HG02885 (cell line): Measurements from ENCODE around the gene ARSH.
"Not testable (repeated sequence)": the region's sequence is repeated elsewhere in the genome, so short reads cannot be mapped to it uniquely, and the experiment has no call there.

Source experiments
- ATAC-seq: cut with Tn5 transposase; IDR thresholded peaks from one replicate; pipeline ENCODE4 v1.9.1; 2021; ENCODE audit warnings: mild to moderate bottlenecking; ENCODE audit not compliant: unreplicated experiment, poor library complexity

The ARSH gene

DNA sequence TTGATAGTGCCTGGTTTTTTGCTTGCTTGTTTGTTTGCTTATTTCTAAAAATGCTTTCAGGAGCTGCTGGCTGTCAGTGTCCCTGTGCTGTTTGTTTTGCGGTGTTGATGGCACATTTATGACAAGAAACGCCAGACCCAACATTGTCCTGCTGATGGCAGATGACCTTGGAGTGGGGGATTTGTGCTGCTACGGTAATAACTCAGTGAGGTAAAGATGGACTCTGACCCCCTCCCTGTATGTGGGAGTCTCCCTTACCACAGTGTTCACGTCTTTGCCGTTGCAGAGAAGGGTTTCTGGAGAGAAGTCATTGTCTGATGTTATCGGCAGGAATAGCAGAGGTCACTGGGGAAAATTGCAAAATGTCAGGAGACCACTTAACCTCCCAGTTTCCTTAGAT is at the start of gene ARSH:
Gene ARSH, plus strand, starts transcription at position 52 of the 400 bp plus-strand sequence. Its CDS starts 67 bp downstream, at position 119.
- no peak for ATAC-seq

DNA sequence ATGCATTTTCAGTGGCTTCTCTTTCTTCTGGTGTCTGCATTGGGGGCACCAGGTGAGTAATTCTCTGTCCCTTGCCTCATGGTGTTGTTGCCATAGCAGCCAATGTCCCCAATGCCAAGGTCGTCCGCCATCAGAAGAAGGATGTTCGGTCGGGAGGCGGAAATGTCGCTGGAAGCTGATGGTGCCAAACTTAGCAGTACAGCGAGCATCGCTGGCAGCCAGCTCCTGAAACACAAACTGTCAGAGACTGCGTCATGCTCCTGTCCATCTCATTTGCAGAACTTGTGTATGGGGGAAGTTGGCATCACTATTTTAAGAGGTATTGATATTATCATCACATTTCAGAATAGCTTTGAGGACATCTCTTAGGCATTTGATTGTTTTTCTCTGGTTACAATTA is 48.1 kb upstream of the ARSH start:
- ATAC-seq: no peak

DNA sequence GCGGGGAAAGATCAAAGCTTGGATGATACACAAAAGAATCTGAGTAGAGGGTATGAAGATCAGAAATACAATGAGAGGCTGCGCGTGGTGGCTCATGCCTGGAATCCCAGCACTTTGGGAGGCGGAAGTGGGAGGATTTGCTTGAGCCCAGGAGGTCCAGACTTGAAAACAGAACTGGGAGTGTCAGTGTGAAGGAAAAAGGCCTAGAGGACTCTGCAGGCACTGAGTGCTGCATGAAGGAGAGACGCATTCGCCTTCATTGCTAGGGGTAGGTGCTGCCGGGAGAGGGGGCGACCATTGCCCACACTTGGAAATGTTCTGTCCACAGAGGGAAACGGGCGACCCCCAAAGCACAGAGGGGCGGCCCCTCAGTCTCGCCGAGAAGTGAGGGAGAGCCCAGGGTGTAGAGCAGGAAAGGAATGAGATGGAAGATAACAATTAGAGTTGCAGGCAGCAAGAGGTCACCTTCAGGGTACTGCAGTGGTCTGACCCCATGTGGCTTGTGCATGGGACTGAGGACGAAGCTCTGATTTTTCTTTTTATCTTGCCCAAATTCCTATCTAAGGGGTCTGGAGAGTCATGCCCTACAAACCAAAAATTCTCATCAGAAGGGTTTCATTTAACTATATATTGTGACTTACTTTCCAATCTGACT is 45.4 kb upstream of the ARSH start:
- ATAC-seq: no peak

DNA sequence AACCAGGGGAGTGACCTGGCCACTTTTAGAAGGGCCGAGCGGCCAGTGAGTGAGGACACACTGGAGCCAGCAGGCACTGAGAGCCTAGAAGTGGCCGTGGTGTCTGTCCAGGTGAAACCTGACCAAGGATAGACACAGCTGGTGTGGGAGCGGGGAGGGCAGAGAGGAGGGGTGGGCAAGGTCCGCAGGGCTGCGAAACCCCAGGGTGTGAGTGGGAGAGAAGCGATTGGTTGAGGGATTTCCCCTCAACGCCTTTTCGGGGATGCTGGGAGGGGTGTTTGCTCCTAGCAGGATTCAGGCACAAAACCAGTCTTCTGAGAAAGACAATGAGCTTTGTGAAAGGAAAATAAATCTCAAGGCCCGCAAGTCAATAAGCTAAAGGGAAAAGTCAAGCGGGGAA is 44.0 kb upstream of the ARSH start:
- no peak for ATAC-seq

- not testable (repeated sequence) for ATAC-seq
These were observed 42.9 kb upstream of the ARSH start for GRCh38 chrX:2963449-2963848.

- ATAC-seq: not testable (repeated sequence)
These were observed 42.2 kb upstream of the ARSH start for GRCh38 chrX:2963992-2964794.

DNA sequence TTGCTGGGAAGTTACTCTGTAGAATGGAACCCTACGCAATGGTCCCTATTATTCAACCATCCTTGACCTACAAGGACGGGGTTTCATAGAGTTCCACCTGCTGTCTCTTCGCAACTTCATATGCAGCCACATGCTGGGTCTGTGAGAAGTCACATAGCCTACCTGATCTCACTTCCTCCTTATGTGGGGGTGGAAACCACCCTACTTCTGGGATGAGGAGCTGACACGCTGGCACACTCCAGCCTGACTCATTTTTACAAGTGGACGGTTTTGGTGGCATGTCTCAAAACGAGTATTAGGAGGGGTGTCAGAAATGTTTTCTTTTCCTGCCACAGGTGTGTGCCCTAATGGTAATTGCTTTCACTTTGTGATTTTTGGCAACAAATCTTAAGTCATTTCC is 40.4 kb upstream of the ARSH start:
- no peak for ATAC-seq

- ATAC-seq: no peak
These were observed 39.3 kb upstream of the ARSH start for GRCh38 chrX:2967012-2967411.

- ATAC-seq: no peak
These were observed 38.8 kb upstream of the ARSH start for GRCh38 chrX:2967584-2967983.

- no peak for ATAC-seq
These were observed 38.1 kb upstream of the ARSH start for GRCh38 chrX:2967998-2968909.

- no peak for ATAC-seq
These were observed 37.3 kb upstream of the ARSH start for GRCh38 chrX:2969021-2969420.

DNA sequence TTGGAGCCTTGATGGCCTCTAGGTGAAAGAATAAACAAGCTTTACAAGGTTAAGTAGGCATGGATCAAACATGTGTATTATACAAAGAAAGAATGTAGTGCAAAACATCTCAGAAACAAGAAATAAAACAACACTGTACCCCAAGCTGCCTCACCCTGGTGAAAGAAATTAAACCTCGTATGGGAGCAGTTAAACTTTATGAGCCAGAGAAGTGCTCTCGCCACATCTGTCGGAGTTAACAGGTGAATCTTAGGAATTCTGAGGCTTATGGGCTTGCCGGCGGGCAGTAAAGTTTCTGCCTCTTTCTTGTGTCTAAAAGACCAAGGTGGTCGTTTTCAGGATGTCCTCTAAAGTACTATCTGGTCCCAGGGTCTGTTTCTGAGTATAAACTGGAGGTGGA is 34.0 kb upstream of the ARSH start:
- no peak for ATAC-seq

DNA sequence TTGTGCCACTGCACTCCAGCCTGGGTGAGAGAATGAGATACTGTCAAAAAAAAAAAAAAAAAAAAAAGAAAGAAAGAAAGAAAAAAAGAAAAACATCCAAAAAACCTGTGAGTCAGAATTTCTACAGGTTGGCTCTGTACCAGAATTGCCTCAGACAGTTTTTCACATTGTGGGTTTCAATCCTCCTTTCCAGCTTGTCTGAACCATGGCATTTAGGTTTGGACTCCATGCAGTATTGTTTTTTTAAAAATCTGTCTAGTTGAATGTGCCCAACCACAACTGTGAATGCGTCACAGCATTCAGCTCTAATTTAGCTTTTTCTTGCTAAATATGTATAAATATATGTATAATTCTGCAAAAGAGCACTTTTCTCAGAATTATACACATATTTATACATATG is 31.4 kb upstream of the ARSH start:
- ATAC-seq: no peak

- ATAC-seq: not testable (repeated sequence)
These were observed 27.7 kb upstream of the ARSH start for GRCh38 chrX:2978639-2979038.

DNA sequence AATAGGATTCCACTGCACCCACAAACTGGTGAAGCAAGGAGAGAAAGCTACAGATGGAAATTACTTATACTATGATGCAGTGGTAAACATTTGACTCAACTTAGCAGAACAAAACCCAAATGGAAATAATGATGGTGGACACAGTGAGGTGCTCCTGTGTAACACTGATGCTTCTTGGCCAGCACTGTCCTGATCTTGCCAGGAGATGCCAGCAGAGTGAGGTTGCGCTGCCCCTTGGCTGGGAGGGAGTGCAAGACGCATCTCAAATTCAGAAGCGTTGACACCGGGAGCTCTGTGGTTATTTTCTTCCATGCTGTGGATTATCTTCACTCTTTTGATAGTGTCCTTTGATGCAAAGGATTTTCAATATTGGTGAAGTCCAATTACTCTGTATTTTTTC is 22.0 kb upstream of the ARSH start:
- no peak for ATAC-seq

DNA sequence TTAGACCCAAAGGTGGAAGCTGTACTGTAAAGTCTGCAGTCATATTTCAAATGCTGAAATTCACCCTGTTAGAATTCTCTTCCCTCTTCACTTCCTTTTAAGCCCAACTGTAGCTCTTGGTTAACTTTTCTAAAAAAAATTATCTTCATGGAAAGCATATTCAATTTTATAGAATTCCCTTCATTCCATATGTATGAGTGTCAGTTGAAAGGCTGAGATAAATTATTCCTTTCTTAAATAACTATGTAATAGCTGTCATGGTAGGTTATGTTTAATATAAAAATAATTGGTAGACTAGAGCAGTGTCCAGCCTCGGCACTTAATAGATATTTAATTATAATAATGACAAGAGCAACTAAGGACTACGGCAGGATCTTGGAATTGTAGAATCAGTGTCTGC is 16.8 kb upstream of the ARSH start:
- no peak for ATAC-seq

- no peak for ATAC-seq
These were observed 4.2 kb downstream of the ARSH start for GRCh38 chrX:3010532-3010931.

DNA sequence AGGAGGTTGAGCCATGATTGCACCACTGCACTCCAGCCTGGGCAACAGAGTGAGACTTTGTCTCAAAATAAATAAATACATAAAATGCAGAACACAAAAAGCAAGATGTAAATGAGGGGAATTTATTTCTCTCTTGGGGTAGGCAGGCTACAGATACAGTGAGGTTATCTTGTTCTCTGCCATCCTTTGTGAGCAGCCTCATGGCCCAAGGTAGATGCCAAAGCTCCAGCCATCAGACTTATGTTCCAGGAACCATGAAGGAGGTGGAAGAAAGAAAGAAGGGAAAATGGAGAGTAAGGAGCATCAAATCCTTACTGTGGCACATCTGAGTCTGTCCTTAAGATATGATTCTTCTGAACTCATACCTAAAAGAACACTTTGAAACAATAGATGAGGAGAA is 11.1 kb downstream of the ARSH start:
- ATAC-seq: no peak

DNA sequence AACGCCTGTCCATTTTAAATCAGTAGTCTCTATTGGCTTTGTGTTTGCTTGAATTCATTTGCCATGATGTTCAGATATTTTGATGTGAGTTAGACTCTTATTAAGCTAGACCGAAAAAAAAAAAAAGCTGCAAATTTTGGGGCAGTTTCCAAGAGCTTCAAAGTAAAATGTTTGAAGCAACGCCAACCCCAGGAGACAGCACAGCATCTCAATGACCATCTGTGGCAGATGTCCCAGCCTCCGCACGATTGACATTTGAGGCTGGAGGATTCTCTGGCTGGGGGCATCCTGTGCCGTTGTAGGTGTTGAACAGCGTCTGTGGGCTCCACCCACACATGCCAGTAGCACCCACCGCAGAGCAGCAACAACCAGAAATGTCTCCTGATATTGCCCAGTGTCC is 17.8 kb downstream of the ARSH start:
- no peak for ATAC-seq

DNA sequence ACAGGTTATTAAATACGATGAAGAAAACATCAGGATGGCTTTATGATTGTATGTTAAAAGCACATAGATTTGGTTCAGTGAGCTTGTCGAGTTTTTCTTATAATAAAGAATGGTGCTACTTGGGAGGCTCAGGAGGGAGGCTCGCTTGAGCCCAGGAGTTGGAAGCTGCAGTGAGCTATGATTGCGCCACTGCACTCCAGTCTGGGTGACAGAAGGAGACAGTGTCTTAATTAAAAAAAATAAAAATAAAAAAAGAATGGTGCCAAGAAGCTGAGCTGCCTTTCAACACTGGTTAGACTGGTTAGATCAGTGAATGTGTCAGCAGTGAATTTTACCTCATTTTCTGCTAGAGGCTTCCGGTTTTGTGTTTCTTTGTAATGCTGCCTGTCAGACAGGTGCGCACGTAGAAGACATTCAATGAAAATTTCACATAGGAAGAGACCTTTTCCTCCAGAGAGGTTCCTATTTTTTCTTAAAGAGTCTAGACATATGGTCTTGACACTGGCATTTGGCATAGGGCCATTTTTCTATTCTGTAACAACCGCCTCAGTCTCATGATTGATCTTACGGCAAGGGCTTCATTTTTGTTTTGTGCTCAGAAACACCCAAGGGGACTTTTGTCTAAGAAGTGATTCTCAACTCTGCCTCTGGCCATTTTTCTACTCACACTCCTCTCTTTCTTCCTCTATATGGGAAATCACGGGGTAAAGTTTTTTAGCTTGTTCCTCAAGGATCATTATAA is 19.9 kb downstream of the ARSH start:
- ATAC-seq: no peak
